Activated CD4-positive, alpha-beta T cell treated with anti-CD3 and anti-CD28 coated beads, Interleukin-2, amount 50 U/mL, for 4 hours (primary cell): ENCODE measurements around the gene HPS1.

Experiments used
- DNase-seq, 2 experiments: peaks; one replicate each; pipeline ENCODE4 v3.0.0-alpha.2; 2020

Gene HPS1

GRCh38 chr10:98463976-98464754 is 17.4 kb upstream of the HPS1 start:
- no peak for DNase-seq

DNA sequence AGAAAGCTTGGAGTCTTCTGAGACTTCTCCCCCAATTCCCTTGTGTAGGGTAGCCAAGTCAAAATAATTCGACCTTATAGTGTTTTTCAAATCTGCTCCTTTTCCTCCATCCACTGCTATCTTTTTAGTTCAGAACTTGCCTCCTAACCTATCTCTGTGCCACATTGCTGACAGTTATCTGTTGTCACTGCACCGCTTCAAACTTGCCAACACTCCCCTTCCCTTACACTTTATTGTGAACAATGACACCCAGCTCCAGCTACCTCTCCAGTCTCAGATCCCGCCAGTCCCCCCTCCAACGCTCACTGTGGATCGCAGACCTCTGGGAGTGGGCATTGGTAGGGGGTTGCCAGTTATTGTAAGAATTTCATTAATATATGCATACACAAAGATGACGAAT is 16.3 kb upstream of the HPS1 start:
- no peak for DNase-seq

DNA sequence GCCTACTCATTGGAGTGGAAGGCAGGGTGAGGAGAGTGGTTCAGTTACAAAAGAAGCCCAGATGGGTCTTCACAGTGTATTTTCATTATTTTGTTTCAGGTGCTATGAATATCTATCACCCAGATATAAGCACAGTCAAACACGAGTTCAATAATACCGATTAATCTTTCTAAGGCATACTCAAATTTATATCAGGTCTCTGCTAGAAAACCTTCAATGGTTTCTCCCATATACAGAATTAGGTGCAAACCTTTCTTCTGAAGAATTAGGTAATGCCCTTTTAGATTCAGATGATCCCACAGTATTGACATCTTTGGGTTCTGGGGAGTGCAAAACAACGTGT is 14.7 kb upstream of the HPS1 start:
- DNase-seq: no peak

GRCh38 chr10:98460837-98461499 is 14.2 kb upstream of the HPS1 start:
- no peak for DNase-seq

DNA sequence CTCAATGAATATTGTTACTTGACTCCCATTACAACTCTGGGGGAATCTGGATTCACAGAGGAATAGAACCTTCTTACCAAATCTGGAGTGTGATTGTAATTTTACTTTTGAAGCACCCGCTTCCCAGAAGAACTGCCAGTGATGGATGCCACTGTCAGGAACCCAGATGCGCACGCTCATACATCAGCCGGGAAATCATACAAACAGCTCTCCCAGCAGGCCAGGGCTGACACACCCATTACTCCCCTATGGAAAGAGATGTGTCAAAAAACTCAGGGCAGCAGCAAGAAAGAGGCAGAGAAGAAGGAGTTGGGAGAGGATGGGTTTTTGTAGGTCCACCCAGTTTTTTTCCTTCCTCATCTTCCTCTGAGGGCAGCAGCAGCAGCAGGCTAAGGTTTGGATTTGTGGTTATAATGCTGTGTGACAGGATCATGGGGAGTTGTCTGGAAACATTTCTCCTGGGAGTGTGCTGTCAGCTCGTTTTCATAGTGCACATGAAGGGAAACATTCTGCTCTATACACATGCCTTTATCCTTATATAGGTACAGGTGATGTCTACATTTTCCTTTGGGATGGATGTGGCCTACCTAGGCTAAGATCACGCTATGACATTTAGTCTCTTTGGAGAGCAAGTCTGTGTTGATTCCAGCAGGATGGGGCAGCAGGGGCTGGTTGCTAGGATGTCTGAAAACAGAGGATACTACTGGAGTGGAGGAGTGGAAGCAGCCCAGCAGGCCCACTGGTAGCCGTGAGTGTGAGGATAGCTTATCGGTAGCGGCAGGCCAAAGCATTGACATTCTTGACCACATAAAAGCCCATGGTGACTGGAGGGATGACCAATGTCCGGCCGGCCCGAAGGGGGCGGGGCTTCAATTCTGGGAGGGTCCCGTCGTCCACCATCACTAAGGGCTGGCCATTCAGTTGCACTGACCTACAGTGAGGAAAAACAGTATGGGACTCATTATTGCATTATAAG is 12.4 kb upstream of the HPS1 start:
- no peak for DNase-seq

DNA sequence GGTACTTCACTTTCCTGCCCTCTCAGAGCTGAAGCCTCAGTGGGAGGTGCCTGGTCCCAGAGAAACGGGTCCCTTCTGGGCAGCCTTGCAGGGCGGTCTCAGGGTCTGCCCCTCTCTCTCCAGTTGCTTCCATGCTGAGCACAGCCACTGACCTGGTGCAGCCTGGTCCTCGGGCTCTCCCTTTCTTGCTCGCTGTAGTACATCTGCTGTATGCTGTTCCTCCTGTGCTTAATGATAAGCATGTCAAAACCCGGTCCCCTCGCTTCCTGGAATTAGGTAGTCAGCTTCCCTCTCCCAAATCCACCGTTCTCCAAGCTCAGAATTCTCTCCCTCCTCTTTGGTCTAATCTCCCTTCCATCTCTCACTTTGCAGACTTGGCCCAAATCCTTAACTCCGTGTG is 11.0 kb upstream of the HPS1 start:
- DNase-seq: no peak

DNA sequence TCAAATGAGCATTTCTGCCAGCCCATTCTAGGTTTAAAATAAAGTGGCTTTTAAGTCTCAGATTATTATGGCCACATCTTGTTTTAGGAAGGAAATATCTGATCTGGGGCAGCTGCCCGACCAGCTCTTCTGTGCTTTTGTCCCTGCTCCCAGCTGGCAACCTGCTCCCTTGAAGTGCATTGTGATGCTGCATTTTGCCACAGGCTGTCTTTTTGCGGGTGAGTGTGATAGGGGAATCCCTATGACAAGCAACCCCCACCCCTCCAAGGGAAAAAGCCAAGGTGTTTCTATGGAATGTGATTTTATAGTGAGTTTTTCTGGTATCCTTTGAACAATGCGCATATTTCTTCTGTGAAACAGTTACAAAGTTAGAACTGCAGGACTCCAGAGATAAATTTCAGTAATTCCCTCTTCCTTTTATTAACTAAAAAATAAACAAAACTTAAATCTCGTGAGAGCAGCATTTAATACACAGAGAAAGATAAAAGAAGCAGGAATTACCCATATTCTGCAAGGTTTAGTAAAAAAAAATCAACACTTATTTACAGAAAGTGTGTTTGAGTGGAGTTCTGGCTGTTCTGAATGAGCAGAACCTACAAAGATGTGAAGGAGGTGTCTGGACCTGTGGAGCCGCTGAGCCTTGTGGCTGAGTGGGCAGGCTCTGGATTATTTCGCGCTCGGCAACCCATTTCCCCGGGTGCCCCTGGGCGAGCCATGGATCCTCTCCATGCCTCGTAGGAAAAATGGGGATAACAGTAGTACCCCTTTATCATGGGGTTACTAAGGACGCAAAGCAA is 10.1 kb upstream of the HPS1 start:
- DNase-seq: no peak

DNA sequence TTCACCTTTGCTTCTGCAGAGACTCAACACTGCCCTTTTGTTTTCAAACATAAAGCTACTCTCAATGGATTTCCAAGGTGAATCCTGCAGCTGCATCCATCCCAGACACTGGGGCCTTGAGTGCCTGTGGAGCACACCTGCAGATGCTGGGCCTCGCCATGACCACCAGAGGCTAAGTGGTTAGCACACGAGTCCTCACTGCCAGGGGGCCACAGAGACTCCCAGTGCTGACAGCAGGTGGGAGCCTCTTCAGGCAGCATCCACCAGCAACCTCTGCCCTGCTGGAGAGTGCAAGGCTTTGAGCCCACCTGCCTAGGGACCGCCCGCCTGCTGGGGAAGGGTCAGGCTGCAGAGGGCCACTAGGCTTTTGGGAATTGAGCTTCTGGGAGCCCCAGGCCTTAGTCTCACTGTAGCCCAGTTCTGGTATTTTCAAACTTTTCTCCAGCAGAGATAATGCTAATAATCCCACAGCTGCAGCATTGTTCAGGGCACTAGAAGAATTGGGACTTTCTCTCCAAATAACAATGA is 9.4 kb upstream of the HPS1 start:
- DNase-seq: no peak

DNA sequence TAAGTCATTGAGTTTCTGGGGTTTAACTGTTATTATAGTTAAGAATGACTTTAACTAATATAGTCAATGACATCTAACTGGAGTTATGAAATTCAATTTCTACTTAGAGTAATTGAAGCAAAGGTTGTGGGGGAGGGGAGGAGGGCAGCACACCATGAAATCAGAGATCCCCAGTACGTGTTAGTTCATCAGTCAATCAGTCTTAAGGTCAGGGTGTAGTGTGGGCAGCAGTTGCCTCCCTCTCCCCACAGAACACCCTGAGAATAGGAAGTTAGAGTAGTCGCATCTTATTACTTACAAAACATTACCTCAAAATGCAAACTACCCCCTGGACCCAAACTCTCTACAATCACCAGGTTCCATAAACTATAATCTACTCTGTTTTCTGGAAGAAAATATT is 7.0 kb upstream of the HPS1 start:
- DNase-seq: no peak

- no peak for DNase-seq
Observed at GRCh38 chr10:98450618-98451017, 3.9 kb upstream of the HPS1 start.

- no peak for DNase-seq
Observed at GRCh38 chr10:98449287-98449686, 2.6 kb upstream of the HPS1 start.

- peak; percentile 15 to 16 for DNase-seq
Observed at GRCh38 chr10:98446151-98446660, 529 bp downstream of the HPS1 start.

DNA sequence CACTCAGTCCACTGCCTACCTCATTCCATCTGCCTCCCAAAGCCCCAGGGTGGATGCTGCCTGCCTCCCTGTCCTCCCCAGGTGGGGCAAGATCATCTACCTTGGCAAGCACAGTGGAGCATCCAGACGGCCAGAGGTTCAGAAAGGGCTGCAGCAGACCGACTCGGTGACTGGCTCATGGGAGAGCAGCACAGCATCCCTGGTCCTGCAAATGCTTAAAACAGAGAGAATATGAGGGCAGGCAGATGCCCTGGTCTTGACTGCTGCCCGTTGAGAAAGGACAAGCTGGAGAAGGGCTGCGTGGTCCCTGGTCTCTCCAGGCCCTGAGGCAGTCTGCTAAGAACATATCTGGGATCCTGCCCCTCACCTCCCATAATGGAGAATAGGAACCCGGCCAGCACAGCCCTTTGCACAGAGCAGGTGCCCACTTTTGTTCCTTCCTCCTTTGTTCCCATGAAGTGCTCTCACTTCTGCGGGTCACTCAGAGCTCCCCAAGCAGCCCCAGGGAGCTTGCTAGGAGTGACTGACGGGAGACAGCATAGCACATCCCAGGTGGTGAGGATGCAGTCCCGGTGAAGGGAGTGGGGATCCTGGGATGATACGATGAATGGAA is 1.4 kb downstream of the HPS1 start:
- DNase-seq: no peak

GRCh38 chr10:98444314-98445006 is 2.3 kb downstream of the HPS1 start:
- DNase-seq: no peak

DNA sequence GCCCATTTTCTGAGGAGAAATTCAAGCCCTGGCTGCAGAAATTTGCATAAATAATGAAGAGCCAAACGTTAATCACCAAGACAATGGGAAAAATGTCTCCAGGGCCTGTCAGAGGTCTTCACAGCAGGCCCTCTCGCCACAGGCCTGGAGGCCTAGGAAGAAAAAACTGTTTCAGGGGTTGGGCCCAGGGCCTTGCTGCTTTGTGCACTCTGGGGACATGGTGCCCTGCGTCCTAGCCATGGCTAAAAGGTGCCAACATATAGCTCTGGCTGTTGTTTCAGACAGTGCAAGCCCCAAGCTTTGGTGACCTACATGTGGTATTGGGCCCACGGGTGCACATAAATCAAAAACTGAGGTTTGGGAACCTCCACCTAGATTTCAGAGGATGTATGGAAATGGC is 8.0 kb downstream of the HPS1 start:
- no peak for DNase-seq

DNA sequence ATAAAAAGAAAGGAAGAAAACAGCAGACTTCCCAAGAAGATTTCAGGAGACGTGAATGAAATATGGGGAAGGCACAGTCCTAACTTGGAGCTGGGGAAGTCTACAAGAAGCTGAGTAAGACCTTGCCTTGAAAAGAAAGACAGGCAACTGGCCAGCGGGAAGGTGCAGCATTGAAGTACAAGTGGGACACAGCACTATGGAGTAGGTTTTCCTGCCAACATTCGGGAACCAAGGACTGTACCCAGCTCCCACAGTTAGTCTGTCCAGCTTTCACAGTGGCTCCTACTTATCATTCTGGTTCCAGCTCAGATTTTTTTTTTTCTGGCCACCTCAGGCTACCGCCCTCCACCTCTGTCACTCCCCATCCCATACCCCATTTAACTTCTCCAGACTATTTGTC is 10.0 kb downstream of the HPS1 start:
- no peak for DNase-seq

- no peak for DNase-seq
Observed at GRCh38 chr10:98435178-98435577, 11.6 kb downstream of the HPS1 start.

GRCh38 chr10:98433881-98434732 is 12.6 kb downstream of the HPS1 start:
- DNase-seq: no peak

GRCh38 chr10:98433371-98433770 is 13.4 kb downstream of the HPS1 start:
- DNase-seq: no peak

GRCh38 chr10:98432330-98432729 is 14.4 kb downstream of the HPS1 start:
- DNase-seq: no peak
